IMR-90 (cell line): ENCODE measurements around the gene ABCC3. TPM values are rescaled to one million over a fixed set of nuclear protein-coding genes. Genes with fewer than 3 reads are reported as not detected.

ENCODE experiments used
- ATAC-seq: fragments of 200-7000 bp; cut with Tn5 transposase; 2 replicates; pipeline ENCODE4 v1.9.1; 2020; ENCODE audit warnings: low read depth, mild to moderate bottlenecking, moderate library complexity
- Bru-seq: library from RNA; stranded (reverse); fragments of 400-500 nt; gene quantifications from one replicate; lab custom pipeline; 2021; lab: Mats Ljungman, UMichigan
- BruChase-seq, 2 experiments: library from RNA; stranded (reverse); fragments of 400-500 nt; gene quantifications; one replicate each; lab custom pipeline; 2021; lab: Mats Ljungman, UMichigan
- BruUV-seq: library from RNA; stranded (reverse); fragments of 400-500 nt; replicated peaks from 2 replicates; lab custom pipeline; 2021; lab: Mats Ljungman, UMichigan
- CTCF ChIA-PET: fragments of 300-600 bp; formaldehyde crosslinking; extraction: SDS; loops from one replicate; lab custom pipeline; 2021; ENCODE audit warnings: antibody characterized with exemption; lab: Yijun Ruan, JAX
- POLR2A ChIA-PET: fragments of 300-600 bp; sonication (Branson Sonifier 250); formaldehyde crosslinking; loops from one replicate; lab custom pipeline; 2022; ENCODE audit warnings: antibody characterized with exemption; ENCODE audit not compliant: unreplicated experiment; lab: Charles Lee
- DNase-seq: peaks from one replicate; pipeline ENCODE4 v3.0.0; 2013
- H2AFZ ChIP-seq: replicated peaks from 2 replicates; pipeline ENCODE3; 2013; ENCODE audit warnings: low read length, mild to moderate bottlenecking; ENCODE audit not compliant: poor library complexity
- H2AK5ac ChIP-seq: 2 replicates; pipeline ENCODE4 v1.6.1; 2013; ENCODE audit warnings: low read depth, low read length, inconsistent platforms
- H2AK9ac ChIP-seq: replicated peaks from 2 replicates; pipeline ENCODE3; 2013; ENCODE audit warnings: mild to moderate bottlenecking, low read depth, low read length, moderate library complexity; ENCODE audit not compliant: poor library complexity
- H2BK120ac ChIP-seq: 2 replicates; pipeline ENCODE4 v1.6.1; 2013; ENCODE audit warnings: low read depth, low read length, inconsistent platforms
- H2BK15ac ChIP-seq: 3 replicates; pipeline ENCODE4 v1.6.1; 2013; ENCODE audit warnings: low read depth, low read length, inconsistent platforms
- H2BK20ac ChIP-seq: 2 replicates; pipeline ENCODE4 v1.6.1; 2013; ENCODE audit warnings: low read depth, mild to moderate bottlenecking, inconsistent platforms, low read length, moderate library complexity
- H2BK5ac ChIP-seq: 2 replicates; pipeline ENCODE4 v1.6.1; 2013; ENCODE audit warnings: mild to moderate bottlenecking, low read depth, low read length, inconsistent platforms; ENCODE audit not compliant: poor library complexity, severe bottlenecking
- H3K14ac ChIP-seq: replicated peaks from 2 replicates; pipeline ENCODE4 v1.6.1; 2013; ENCODE audit warnings: low read depth, low read length, inconsistent platforms
- H3K18ac ChIP-seq: 2 replicates; pipeline ENCODE4 v1.6.1; 2013; ENCODE audit warnings: low read depth, low read length, control low read depth
- H3K23ac ChIP-seq: 2 replicates; pipeline ENCODE4 v1.6.1; 2013; ENCODE audit warnings: low read depth, low read length, inconsistent platforms
- H3K27ac ChIP-seq: 2 replicates; pipeline ENCODE4 v1.5.1; 2013; ENCODE audit warnings: mild to moderate bottlenecking, control low read depth, low read length; ENCODE audit not compliant: insufficient read depth
- H3K27me3 ChIP-seq: 2 replicates; pipeline ENCODE4 v1.6.1; 2013; ENCODE audit warnings: low read length; ENCODE audit not compliant: control insufficient read depth, insufficient read depth
- H3K36me3 ChIP-seq: 2 replicates; pipeline ENCODE4 v1.6.1; 2013; ENCODE audit warnings: low read length, mixed read lengths; ENCODE audit not compliant: control insufficient read depth, insufficient read depth
- H3K4ac ChIP-seq: 2 replicates; pipeline ENCODE4 v1.6.1; 2013; ENCODE audit warnings: low read depth, low read length, inconsistent platforms
- H3K4me1 ChIP-seq: 2 replicates; pipeline ENCODE4 v1.6.1; 2013; ENCODE audit warnings: low read length, mixed read lengths; ENCODE audit not compliant: control insufficient read depth, insufficient read depth
- H3K4me2 ChIP-seq: 2 replicates; pipeline ENCODE4 v1.6.1; 2013; ENCODE audit warnings: low read depth, mild to moderate bottlenecking, control low read depth, low read length, moderate library complexity
- H3K4me3 ChIP-seq: 2 replicates; pipeline ENCODE4 v1.5.1; 2013; ENCODE audit warnings: low read depth, mild to moderate bottlenecking, control low read depth, low read length, moderate library complexity; ENCODE audit not compliant: insufficient read depth
- H3K56ac ChIP-seq: 2 replicates; pipeline ENCODE4 v1.6.1; 2013; ENCODE audit warnings: low read length, inconsistent platforms; ENCODE audit not compliant: insufficient read depth; ENCODE audit errors: extremely low read depth
- H3K79me1 ChIP-seq, 2 experiments: 2 replicates each; pipeline ENCODE4 v1.6.1; 2013; ENCODE audit warnings: low read length in 2 of 2, inconsistent platforms in 1 of 2, low read depth in 1 of 2
- H3K9ac ChIP-seq: 2 replicates; pipeline ENCODE4 v1.6.1; 2013; ENCODE audit warnings: low read depth, low read length, control low read depth
- H3K9me1 ChIP-seq: 2 replicates; pipeline ENCODE4 v1.6.1; 2013; ENCODE audit warnings: low read length, inconsistent platforms; ENCODE audit not compliant: insufficient read depth
- H3K9me3 ChIP-seq: 2 replicates; pipeline ENCODE4 v1.6.1; 2013; ENCODE audit warnings: low read length; ENCODE audit not compliant: control insufficient read depth, insufficient read depth
- H4K20me1 ChIP-seq: 2 replicates; pipeline ENCODE4 v1.6.1; 2013; ENCODE audit warnings: low read length, inconsistent platforms; ENCODE audit not compliant: insufficient read depth
- H4K5ac ChIP-seq: 2 replicates; pipeline ENCODE4 v1.6.1; 2013; ENCODE audit warnings: mild to moderate bottlenecking, low read depth, low read length, control low read depth
- H4K8ac ChIP-seq, 2 experiments: 2 replicates each; pipeline ENCODE4 v1.6.1; 2013; ENCODE audit warnings: low read depth in 2 of 2, low read length in 2 of 2, control low read depth in 1 of 2, inconsistent platforms in 1 of 2
- H4K91ac ChIP-seq: 2 replicates; pipeline ENCODE4 v1.6.1; 2013; ENCODE audit warnings: low read depth, low read length, inconsistent platforms; ENCODE audit not compliant: insufficient read depth
- BHLHE40 ChIP-seq: fragments of 150-350 bp; IDR thresholded peaks from 2 replicates; pipeline ENCODE4 v1.6.1; 2016; ENCODE audit warnings: mild to moderate bottlenecking, low read depth, low read length
- CEBPB ChIP-seq: IDR thresholded peaks from 2 replicates; pipeline ENCODE4 v1.6.1; 2012; ENCODE audit warnings: low read depth, low read length, improper control_type of control experiment
- FOS ChIP-seq: fragments of 150-350 bp; IDR thresholded peaks from 2 replicates; pipeline ENCODE4 v1.6.1; 2016; ENCODE audit warnings: low read depth, low read length
- MAZ ChIP-seq: IDR thresholded peaks from 2 replicates; pipeline ENCODE4 v1.6.1; 2012; ENCODE audit warnings: low read depth, mild to moderate bottlenecking, low read length, improper control_type of control experiment, moderate library complexity, borderline replicate concordance
- WGBS, 2 experiments: methylation state at CpG; one replicate each; pipeline versions ENCODE4 v1.1.5 to v1.1.7; 2013; ENCODE audit warnings: missing lambda C conversion rate in 2 of 2; ENCODE audit not compliant: insufficient read length in 1 of 2; ENCODE audit errors: extremely low coverage in 2 of 2; 5-methylcytosine and 5-hydroxymethylcytosine counted together
- dilution Hi-C: fragments of 300-500 bp; cut with HindIII; formaldehyde crosslinking; loops from one replicate; pipeline ENCODE4 v1.14.3; 2018; ENCODE audit warnings: low sequenced_read_pairs; ENCODE audit not compliant: unreplicated experiment
- in situ Hi-C: fragments of 300-500 bp; cut with MboI; formaldehyde crosslinking; loops from 3 replicates; pipeline ENCODE4 v1.14.3; 2019; ENCODE audit warnings: low sequenced_read_pairs, inconsistent platforms, mixed read lengths
- intact Hi-C: fragments of 100-400 bp; cut with micrococcal nuclease; formaldehyde crosslinking; loops from 2 replicates; pipeline ENCODE4 v1.10.0; 2022
- long read RNA-seq: library from polyadenylated mRNA; unstranded; transcript quantifications from one replicate; pipeline ENCODE4 v2.0.0, GENCODE V29; 2021; ENCODE audit not compliant: unreplicated experiment
- polyA plus RNA-seq, 3 experiments: library from polyadenylated mRNA; depleted of rRNA; stranded (reverse); fragments of >200 nt; gene quantifications; 2 replicates each; pipeline ENCODE4 v1.2.3, GENCODE V29; 2012; ENCODE audit warnings: low replicate concordance in 1 of 3
- total RNA-seq: library from RNA; depleted of rRNA; stranded (reverse); fragments of >200 nt; gene quantifications from 2 replicates; pipeline ENCODE4 v1.2.3, GENCODE V29; 2012; rRNA removed

Gene ABCC3
- total RNA-seq (2.2 and 3.2 TPM in 2 replicates), polyA plus RNA-seq (2012; rRNA removed) (6.0 and 6.6 TPM in 2 replicates), Bru-seq, nascent RNA (percentile 65 among the genes with signal in this experiment), BruChase-seq, experiment 1, labeled RNA remaining after a 6-hour chase (percentile 69 among the genes with signal in this experiment), BruChase-seq, experiment 2, labeled RNA remaining after a 2-hour chase (percentile 84 among the genes with signal in this experiment)
- 1.7 and 5.8 TPM in 2 replicates for polyA plus RNA-seq (2012; cell fraction: cytosol; rRNA removed)
- 61.3 and 69.4 TPM in 2 replicates for polyA plus RNA-seq (2012; cell fraction: nucleus; rRNA removed; ENCODE audit: low replicate concordance)
- long read RNA-seq, partial matches to known transcripts, result 13 of 28 reads
- long read RNA-seq, other reads (novel, unspliced or antisense), result 6 of 28 reads

- no peak for DNase-seq
- H3K79me1 ChIP-seq, result peaks cover 4 to 36% of the 10 kb centered on the region in 2 experiments; a peak in 3 of 4 replicates
- peak within 1 kb of the TSS; percentile 33 for H4K5ac ChIP-seq
- H3K9me3 ChIP-seq, result no peaks in the 10 kb centered on the region
- H3K4me3 ChIP-seq, result peak within 1 kb of the TSS; percentile 62
- peak within 1 kb of the TSS; percentile 82 for H3K4ac ChIP-seq
- peak within 1 kb of the TSS; percentile 81 for H3K23ac ChIP-seq
- peaks cover 25% of the 10 kb centered on the region for H3K9me1 ChIP-seq
- peak; percentile 58 for ATAC-seq
- peak within 1 kb of the TSS; percentile 35 for H3K18ac ChIP-seq
- peak within 1 kb of the TSS; percentile 78 for H3K14ac ChIP-seq
- dilution Hi-C loops, result no loop called here
- peak within 1 kb of the TSS; percentile 66 for H2AK5ac ChIP-seq
- TF ChIP-seq MAZ (peak; percentile 42; the same call in 1 of the 2 replicates), CEBPB (peak; percentile 75), BHLHE40 (no peak), FOS (peak; percentile 34; the same call in 1 of the 2 replicates)
- no peaks in the 10 kb centered on the region for H3K36me3 ChIP-seq
- ChIA-PET CTCF (no interaction called here), POLR2A (no interaction called here)
- H3K56ac ChIP-seq, result no peak within 1 kb of the TSS; the same call in 1 of the 2 replicates
- WGBS, 2 experiments, result 15% methylated on average over 8 of the region's 48 CpGs; no CpG with 5 or more reads in 1 of the 2 experiments
- peak within 1 kb of the TSS; percentile 22 for H2BK20ac ChIP-seq
- H4K8ac ChIP-seq, result peak within 1 kb of the TSS; percentile 27 to 61; a peak in 1 of 4 replicates
- peak within 1 kb of the TSS; percentile 56 for H3K9ac ChIP-seq
- peaks cover 11% of the 10 kb centered on the region for H4K20me1 ChIP-seq
- H2BK120ac ChIP-seq, result peak within 1 kb of the TSS; percentile 72
- peak within 1 kb of the TSS; percentile 77 for H3K4me2 ChIP-seq
- H2BK5ac ChIP-seq, result no peak within 1 kb of the TSS
- intact Hi-C loops, result loop anchor here (2.0 kb wide), 1 partner anchor 84 kb away; no protein-coding TSS in a partner anchor
- peak within 1 kb of the TSS; percentile 39; the same call in 1 of the 2 replicates for H3K27ac ChIP-seq
- no TSS peak for BruUV-seq
- peak within 1 kb of the TSS; percentile 62 for H4K91ac ChIP-seq
- peak within 1 kb of the TSS; percentile 91 for H2AFZ ChIP-seq
- peaks cover 5% of the 10 kb centered on the region; the same call in 1 of the 2 replicates for H3K27me3 ChIP-seq
- in situ Hi-C loops, result no loop called here
- H2BK15ac ChIP-seq, result peak within 1 kb of the TSS; percentile 85
- peaks cover 25% of the 10 kb centered on the region for H3K4me1 ChIP-seq
- peak within 1 kb of the TSS; percentile 90 for H2AK9ac ChIP-seq
These were observed at the start of gene ABCC3 for GRCh38 chr17:50634224-50634914. Gene ABCC3, plus strand, starts transcription at chr17:50634881. Its CDS starts 56 bp downstream, at chr17:50634937.
